Subcutaneous abdominal adipose tissue (tissue), 5 donors: ENCODE data around the gene PTDSS2.
A peak's percentile ranks its signal among the peaks of the same experiment; 100 is the strongest.
"Not testable (repeated sequence)": the region's sequence is repeated elsewhere in the genome, so short reads cannot be mapped to it uniquely, and the experiment has no call there.

Source experiments
- H3K27ac ChIP-seq: one replicate; pipeline ENCODE4 v1.7.0; 2013; ENCODE audit warnings: low read depth, mild to moderate bottlenecking, inconsistent platforms, low read length, moderate library complexity
- H3K27me3 ChIP-seq, 5 donors: one replicate each; pipeline ENCODE4 v1.7.0; 2013; ENCODE audit warnings: low read length in 5 of 5, inconsistent platforms in 1 of 5; ENCODE audit not compliant: control insufficient read depth in 5 of 5, insufficient read depth in 4 of 5
- H3K36me3 ChIP-seq, 5 donors: one replicate each; pipeline ENCODE4 v1.7.0; 2013; ENCODE audit warnings: low read length in 5 of 5; ENCODE audit not compliant: control insufficient read depth in 5 of 5, insufficient read depth in 5 of 5
- H3K4me1 ChIP-seq, 5 donors: one replicate each; pipeline ENCODE4 v1.7.0; 2013; ENCODE audit warnings: low read length in 5 of 5, mild to moderate bottlenecking in 3 of 5, moderate library complexity in 1 of 5; ENCODE audit not compliant: control insufficient read depth in 5 of 5, insufficient read depth in 5 of 5
- H3K4me3 ChIP-seq, 5 donors: one replicate each; pipeline ENCODE4 v1.7.0; 2013; ENCODE audit warnings: low read length in 5 of 5, low read depth in 1 of 5
- H3K9ac ChIP-seq, 5 donors: one replicate each; pipeline ENCODE4 v1.7.0; 2013; ENCODE audit warnings: low read length in 5 of 5, mild to moderate bottlenecking in 4 of 5, moderate library complexity in 3 of 5
- H3K9me3 ChIP-seq, 5 donors: one replicate each; pipeline ENCODE4 v1.7.0; 2013; ENCODE audit warnings: low read length in 5 of 5; ENCODE audit not compliant: control insufficient read depth in 5 of 5
- donor health status: healthy.
- donor health status: healthy.
- donor health status: healthy.
- donor health status: healthy.
- donor health status: healthy.

The PTDSS2 gene

GRCh38 chr11:407651-408123 lies 42.4 kb upstream of the PTDSS2 start:
- no peak overlapping the region for H3K27ac ChIP-seq
- H3K4me1 ChIP-seq, result peaks cover 2 to 24% (median 20%) of the 10 kb centered on the region in 5 donors
- H3K4me3 ChIP-seq, result peak overlapping the region in 4 of 5 donors; percentile 27 to 44 (median 41)
- no peaks in the 10 kb centered on the region for H3K36me3 ChIP-seq
- no peak overlapping the region for H3K9ac ChIP-seq
- H3K9me3 ChIP-seq, result no peaks in the 10 kb centered on the region
- H3K27me3 ChIP-seq, result peaks cover 0 to 3% (median 0%) of the 10 kb centered on the region in 5 donors

- Histone ChIP-seq H3K36me3 (no peaks in the 10 kb centered on the region), H3K9ac (no peak overlapping the region), H3K4me1 (peaks cover 2 to 27% (median 26%) of the 10 kb centered on the region in 5 donors), H3K27me3 (peaks cover 0 to 3% (median 0%) of the 10 kb centered on the region in 5 donors), H3K27ac (no peak overlapping the region), H3K4me3 (no peak overlapping the region), H3K9me3 (no peaks in the 10 kb centered on the region)
Measured at GRCh38 chr11:408154-409007, 41.7 kb upstream of the PTDSS2 start.

GRCh38 chr11:409008-409599 lies 41.0 kb upstream of the PTDSS2 start:
- H3K27ac ChIP-seq, result no peak overlapping the region
- peaks cover 0 to 3% (median 0%) of the 10 kb centered on the region in 5 donors for H3K27me3 ChIP-seq

GRCh38 chr11:409600-410483 lies 40.2 kb upstream of the PTDSS2 start:
- Histone ChIP-seq H3K4me3 (no peak overlapping the region), H3K9ac (no peak overlapping the region), H3K36me3 (no peaks in the 10 kb centered on the region), H3K27me3 (peaks cover 0 to 6% (median 3%) of the 10 kb centered on the region in 5 donors), H3K4me1 (peaks cover 2 to 40% (median 39%) of the 10 kb centered on the region in 5 donors), H3K9me3 (no peaks in the 10 kb centered on the region), H3K27ac (no peak overlapping the region)

More at GRCh38 chr11:409008-409599, 41.0 kb upstream of the PTDSS2 start:
- Histone ChIP-seq H3K4me1 (peaks cover 2 to 33% (median 32%) of the 10 kb centered on the region in 5 donors), H3K9ac (no peak overlapping the region), H3K9me3 (no peaks in the 10 kb centered on the region), H3K4me3 (no peak overlapping the region), H3K36me3 (no peaks in the 10 kb centered on the region)

- not testable (repeated sequence) for H3K9me3 ChIP-seq, H3K36me3 ChIP-seq, H3K27ac ChIP-seq, H3K27me3 ChIP-seq, H3K9ac ChIP-seq, H3K4me3 ChIP-seq
- peaks cover under 1 to 40% (median 37%) of the 10 kb centered on the region in 5 donors for H3K4me1 ChIP-seq
Measured at GRCh38 chr11:410711-411110, 39.4 kb upstream of the PTDSS2 start.

GRCh38 chr11:411520-411919 lies 38.6 kb upstream of the PTDSS2 start:
- Histone ChIP-seq H3K4me1 (peaks cover 0 to 40% (median 37%) of the 10 kb centered on the region in 5 donors), H3K27me3 (peaks cover 3 to 17% (median 6%) of the 10 kb centered on the region in 5 donors)
- H3K9me3 ChIP-seq, H3K4me3 ChIP-seq, H3K36me3 ChIP-seq, H3K27ac ChIP-seq, H3K9ac ChIP-seq: not testable (repeated sequence)

GRCh38 chr11:412641-413119 lies 37.4 kb upstream of the PTDSS2 start:
- no peaks in the 10 kb centered on the region for H3K36me3 ChIP-seq
- H3K4me3 ChIP-seq, result no peak overlapping the region
- H3K4me1 ChIP-seq, result peaks cover 0 to 43% (median 34%) of the 10 kb centered on the region in 5 donors
- peaks cover 3 to 27% (median 6%) of the 10 kb centered on the region in 5 donors for H3K27me3 ChIP-seq
- peak overlapping the region in 1 of 5 donors; percentile 23 for H3K9ac ChIP-seq
- no peak overlapping the region for H3K27ac ChIP-seq
- H3K9me3 ChIP-seq, result no peaks in the 10 kb centered on the region

GRCh38 chr11:413120-414081 lies 36.7 kb upstream of the PTDSS2 start:
- H3K27ac ChIP-seq, result no peak overlapping the region
- no peaks in the 10 kb centered on the region for H3K9me3 ChIP-seq
- H3K4me1 ChIP-seq, result peaks cover 0 to 44% (median 34%) of the 10 kb centered on the region in 5 donors
- H3K36me3 ChIP-seq, result no peaks in the 10 kb centered on the region
- peak overlapping the region in 1 of 5 donors; percentile 23 for H3K9ac ChIP-seq
- H3K27me3 ChIP-seq, result peaks cover 6 to 31% (median 9%) of the 10 kb centered on the region in 5 donors
- peak overlapping the region in 2 of 5 donors; percentile 29 to 68 for H3K4me3 ChIP-seq
